Erythroblast (primary cell): Measurements from ENCODE around the gene CFAP206.

ENCODE experiments used
- DNase-seq, 2 experiments: peaks; one replicate each; lab custom pipeline; 2025; lab: John Stamatoyannopoulos, UW
- GATA1 ChIP-seq: IDR thresholded peaks from 2 replicates; pipeline ENCODE4 v1.6.1; 2011; ENCODE audit warnings: low read depth, mild to moderate bottlenecking, control low read depth, low read length, moderate library complexity
- POLR2A ChIP-seq: IDR thresholded peaks from 2 replicates; pipeline ENCODE4 v1.6.1; 2011; ENCODE audit warnings: mild to moderate bottlenecking, low read length

CFAP206 gene

DNA sequence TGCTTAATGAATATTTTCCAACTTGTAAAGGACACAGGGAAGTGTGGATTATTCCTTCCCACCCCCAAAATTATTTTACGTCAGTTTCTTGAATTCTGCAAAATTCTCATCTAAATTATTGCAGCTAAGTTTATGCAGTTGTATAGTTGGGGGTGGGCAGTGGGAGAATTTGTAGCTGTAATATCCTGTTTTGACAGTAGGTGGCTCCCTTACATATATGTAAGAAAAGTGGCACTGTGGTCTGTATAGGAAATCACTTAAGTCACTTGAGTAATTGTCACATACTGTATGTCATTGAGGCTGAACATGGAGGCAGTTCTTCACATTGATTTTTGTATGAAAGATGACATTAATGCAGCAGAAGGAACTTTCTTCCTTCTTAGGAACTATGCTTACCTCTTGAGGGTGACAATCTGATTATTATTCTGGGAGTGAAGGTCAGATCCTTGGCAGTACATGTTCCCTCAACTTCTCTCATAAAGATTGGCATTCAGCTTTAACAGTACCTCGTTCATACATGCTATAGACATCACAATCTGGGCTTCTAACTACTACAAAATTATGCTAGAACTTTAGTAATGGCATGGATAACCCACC is 14.6 kb upstream of the CFAP206 start:
- TF ChIP-seq POLR2A (no peak), GATA1 (no peak)
- DNase-seq: peak; percentile 77 to 83

DNA sequence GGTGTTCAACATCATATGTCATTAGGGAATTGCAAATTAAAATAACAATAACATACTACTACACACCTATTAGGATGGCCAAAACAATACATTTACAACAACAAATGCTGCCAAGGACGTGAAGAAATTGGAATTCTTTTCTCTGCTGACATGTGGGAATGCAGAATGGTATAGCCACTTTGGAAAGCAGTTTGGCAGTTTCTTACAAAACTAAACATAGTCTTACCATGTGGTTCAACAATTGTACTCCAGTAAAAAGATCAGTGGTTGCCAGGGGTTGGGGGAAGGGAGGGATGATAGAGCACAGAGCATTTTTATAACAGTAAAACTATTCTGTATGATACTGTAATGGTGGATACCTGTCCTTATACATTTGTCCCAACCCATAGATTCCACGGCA is 12.3 kb upstream of the CFAP206 start:
- TF ChIP-seq POLR2A (no peak), GATA1 (no peak)
- no peak for DNase-seq

DNA sequence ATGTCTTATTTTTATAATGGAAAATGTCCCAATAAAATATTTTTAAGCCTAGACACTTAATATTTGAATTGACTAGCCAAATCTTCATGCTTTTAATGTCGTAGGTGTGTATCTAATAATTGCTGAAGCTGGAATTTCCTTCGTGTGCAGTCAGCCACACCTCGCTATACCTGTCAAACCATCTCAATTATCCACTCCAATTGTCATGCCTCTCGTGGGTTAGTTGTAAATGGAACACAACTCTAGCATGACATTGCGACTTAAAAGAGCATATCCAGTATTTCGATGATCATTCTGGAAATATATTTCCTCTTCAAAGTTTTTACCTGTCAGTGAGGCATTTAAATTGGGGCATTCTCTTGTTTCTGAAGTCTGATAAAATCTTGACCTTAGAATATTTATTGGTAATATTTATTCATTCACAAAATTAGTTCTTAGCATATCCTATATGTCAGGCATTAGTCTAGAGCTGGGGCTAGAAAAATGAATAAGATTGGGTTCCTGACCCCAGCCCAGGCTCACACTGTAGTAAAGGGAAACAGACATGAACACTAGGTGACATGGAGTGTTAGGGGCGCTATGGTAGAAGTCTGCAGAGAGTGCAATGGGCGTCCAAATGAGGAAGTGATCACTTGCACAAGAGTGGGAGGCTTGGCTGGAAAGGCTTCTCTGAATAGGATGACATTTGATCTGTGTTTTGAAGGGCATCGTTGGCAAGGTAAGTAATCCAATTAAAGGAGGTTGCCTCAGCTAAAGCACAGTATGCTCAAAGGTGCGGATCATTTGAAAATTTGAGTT is 11.0 kb upstream of the CFAP206 start:
- no peak for DNase-seq
- no peak for TF ChIP-seq POLR2A
- no peak for TF ChIP-seq GATA1

DNA sequence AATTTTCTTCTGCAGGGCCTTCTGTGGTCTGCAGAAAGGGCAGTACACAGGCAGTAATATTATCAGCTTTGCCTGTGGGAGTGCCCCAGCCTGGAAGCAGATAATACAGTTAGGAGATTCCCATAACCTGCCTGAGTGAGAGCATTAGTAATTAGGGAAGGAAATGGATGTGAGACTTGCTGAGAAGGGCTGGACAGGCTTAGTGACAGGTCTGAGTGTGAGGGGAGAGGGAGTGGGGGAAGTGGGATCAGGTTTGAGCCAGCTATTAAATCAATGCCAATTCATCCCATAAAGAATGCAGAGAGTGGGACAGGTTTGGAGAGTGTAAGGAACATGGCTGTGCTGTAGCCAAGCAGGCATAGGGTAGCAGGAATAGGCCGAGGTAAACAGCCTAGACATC is 10.1 kb upstream of the CFAP206 start:
- TF ChIP-seq GATA1: no peak
- TF ChIP-seq POLR2A: no peak
- DNase-seq: no peak

DNA sequence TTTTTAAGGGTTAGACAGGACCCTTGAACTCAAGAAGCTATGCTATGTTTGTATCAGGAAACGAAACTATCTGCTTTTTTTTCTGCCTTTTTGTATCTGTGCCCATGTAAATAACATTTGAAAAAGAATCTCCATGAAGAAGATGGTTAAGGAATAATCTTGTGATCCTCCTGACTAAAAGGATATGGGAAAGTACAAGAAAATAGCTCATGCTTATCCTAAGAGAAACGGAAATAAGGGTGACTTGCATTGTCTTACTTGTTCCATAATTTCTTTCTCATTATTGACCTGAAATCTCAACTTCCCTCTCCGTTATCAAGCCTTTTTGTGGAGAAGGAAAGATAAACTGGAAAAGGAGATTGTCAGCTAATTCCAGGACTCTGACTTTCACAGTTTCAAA is 5.9 kb upstream of the CFAP206 start:
- TF ChIP-seq GATA1 (no peak), POLR2A (no peak)
- no peak for DNase-seq

DNA sequence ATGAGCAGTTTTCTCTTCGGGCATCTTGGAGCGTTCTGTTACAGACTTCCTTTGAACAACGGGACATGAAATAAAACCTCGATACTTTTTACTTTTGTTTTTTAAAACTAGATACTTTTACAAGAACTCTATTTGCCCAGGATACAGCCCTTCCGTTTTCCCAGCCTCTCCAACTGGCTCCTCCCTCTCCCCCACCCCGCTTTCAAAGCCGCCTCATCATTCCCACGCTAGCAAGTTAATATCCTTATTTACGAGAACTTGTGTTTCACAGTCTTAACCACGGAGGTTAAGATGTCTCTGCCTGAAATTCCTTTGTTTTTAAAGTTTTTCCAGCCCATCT is 241 bp upstream of the CFAP206 start:
- no peak for DNase-seq
- TF ChIP-seq GATA1: no peak
- no peak for TF ChIP-seq POLR2A

DNA sequence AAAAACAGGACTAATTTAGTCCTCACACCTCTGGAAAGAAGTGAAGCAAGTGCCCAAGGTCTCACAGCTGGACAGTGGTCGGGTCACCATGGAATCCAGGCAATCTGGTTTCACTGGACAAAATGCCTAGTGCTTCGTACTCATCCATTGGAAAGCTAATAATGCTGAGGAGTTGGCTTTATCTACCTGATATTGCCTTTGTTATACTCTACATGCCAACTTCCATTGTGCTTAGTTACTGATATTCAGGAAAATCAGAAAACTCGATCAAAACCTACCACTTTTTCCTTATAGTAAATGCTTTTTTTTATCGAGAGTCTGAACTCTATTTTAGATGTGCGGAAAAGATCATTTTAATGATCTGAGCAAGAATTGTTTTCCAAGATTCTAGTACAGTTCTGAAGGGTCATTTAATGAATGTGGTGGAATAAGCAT is 966 bp downstream of the CFAP206 start:
- DNase-seq: no peak
- TF ChIP-seq POLR2A (no peak), GATA1 (no peak)

DNA sequence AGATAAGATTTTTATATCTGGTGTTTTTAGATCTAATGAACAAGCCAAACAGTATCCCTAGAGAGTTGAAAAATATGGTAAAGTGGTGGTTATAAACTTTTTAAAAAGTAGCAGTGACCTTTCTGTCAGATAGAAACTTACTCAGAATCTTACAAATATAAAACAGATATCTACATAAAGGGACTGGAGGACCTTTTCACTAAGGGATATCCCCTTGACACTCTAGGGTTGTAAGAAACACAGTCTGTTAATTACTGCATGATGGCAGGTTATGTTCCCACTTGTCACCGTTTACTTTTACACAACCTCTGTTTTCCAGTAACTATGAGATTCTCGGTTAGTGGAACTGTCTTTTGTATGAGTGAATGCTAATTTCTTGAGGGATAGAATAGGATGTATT is 11.5 kb downstream of the CFAP206 start:
- no peak for TF ChIP-seq POLR2A
- TF ChIP-seq GATA1: no peak

DNA sequence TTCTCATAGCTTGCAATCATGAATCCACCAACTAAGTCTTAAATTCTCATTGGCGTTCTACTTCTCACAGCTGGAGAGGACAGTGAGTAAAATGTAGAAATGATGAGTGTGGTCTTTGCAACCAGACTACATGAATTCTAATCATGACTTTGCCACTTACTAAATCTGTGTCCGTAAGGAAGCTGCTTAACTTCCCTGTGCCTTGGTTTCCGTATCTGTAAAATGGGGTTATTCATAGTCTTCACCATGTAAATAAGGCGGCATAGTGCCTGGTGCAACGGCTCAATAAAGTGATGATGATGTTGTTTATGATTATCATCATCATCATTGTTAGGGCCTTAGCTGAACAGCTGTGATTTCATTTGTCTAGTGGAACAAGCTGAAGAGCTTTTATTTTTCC is 12.6 kb downstream of the CFAP206 start:
- DNase-seq: no peak
- no peak for TF ChIP-seq GATA1
- no peak for TF ChIP-seq POLR2A

More for the DNA sequence above, 11.5 kb downstream of the CFAP206 start:
- DNase-seq: no peak

DNA sequence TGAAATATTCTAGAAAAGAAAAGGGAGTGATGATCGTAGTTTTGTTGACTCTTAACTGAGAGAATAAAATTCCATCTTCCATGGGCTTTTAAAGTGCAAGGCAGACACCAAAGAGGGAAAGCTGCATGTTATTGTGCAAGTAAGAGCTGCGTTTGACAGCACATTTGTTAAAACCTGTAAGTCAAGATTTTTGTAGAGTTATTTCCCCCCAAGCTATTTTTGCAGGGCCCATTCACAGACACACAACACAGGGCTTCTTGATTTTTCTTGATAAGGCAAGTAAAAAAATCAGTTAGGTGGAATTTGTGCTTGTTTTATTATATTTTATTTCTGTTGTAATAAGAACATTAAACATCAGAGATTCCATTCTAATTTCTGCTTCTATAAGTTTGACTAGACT is 13.8 kb downstream of the CFAP206 start:
- no peak for TF ChIP-seq GATA1
- no peak for TF ChIP-seq POLR2A
- no peak for DNase-seq

DNA sequence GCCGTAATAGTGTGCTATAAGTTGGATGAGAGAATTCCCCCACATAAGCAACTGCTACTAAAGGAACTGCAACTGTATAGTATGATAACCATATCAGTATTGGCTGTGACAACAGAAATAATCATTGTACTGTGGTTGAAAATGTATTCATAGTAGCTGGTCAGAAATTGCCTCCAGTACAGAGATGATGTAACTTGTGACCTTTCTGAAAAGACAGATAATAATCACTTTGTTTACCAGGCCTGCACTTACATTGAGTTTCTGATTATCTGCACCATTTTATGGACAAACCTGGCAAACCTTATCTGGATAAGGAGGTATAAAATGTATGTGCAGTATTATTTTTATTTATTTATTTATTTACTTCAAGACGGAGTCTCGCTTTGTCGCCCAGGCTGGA is 19.0 kb downstream of the CFAP206 start:
- no peak for DNase-seq
- TF ChIP-seq GATA1 (no peak), POLR2A (no peak)

DNA sequence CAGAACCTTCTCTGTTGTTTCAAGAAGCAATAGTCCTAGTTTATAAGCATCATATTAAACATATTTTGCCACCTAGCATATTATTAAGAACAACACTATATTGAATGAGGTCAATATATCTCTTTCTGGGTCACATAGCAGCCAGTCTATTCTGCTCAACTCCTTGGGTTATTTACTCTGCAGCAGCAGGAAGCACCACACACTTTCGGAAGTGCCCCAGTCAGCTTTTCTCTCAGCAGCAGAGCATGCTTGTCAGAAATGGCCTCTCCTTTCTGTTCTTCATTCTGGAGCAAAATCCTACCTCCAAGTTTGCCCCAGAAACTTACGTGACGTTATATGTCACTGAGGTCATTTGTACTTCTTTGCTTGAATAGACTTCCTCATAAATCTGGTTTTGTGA is 22.7 kb downstream of the CFAP206 start:
- DNase-seq: no peak
- no peak for TF ChIP-seq POLR2A
- no peak for TF ChIP-seq GATA1

DNA sequence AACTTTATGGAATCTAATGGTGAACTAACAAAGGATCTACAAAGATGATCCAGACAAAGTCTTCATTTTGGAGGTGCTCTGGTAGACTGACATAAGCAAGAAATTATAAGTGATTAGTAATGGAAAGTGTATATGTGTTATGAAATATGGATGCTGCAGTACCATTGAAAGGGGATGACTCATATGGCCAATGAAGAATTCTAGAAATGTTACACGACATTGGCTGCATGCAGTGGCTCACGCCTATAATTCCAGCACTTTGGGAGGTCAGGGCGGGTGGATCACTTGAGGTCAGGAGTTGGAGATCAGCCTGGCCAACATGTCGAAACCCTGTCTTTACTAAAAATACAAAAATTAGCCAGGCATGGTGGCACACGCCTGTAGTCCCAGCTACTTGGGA is 23.5 kb downstream of the CFAP206 start:
- no peak for DNase-seq
- TF ChIP-seq POLR2A: no peak
- no peak for TF ChIP-seq GATA1

DNA sequence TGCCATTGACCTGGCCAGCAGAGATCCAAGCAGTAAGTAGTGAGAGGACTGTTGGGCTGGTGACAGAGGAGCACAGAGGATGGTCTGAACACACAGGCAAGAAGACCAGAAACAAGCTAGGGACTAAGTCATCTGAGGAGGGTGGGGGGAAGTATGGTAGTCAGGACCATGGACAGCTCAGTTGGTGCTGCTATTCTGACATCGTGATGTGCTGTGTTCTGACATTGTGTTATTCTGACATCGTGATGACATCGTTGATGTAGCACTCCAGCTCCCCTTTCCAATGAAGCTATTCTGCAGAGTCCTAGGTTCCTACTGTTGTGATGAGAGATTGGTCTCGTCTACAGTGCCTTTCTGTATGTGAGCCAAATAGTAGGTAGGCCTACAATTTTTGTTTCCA is 28.7 kb downstream of the CFAP206 start:
- TF ChIP-seq GATA1 (no peak), POLR2A (no peak)
- DNase-seq: peak; percentile 76 to 77

DNA sequence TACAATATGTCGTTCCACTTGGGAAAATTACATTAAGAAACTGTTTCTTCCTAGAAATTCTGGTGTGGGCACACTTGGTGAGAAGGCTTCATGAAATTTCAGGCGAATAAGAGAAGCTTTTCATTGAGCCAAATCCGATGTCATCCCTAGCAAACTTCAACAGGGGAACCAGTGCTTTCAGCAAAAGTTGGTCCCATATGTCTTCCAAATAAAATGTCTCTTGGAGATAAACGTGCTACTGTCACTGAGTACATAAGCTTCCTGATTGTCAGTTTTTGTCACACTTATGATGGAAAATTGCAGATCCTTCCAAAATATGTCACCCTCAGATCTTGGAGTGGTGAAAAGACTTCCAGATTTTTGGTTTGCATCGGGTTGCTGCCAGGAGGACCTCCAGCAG is 33.9 kb downstream of the CFAP206 start:
- no peak for DNase-seq
- TF ChIP-seq GATA1: no peak
- no peak for TF ChIP-seq POLR2A
